ENCODE results near the gene PRKCB.

Gene PRKCB

DNA sequence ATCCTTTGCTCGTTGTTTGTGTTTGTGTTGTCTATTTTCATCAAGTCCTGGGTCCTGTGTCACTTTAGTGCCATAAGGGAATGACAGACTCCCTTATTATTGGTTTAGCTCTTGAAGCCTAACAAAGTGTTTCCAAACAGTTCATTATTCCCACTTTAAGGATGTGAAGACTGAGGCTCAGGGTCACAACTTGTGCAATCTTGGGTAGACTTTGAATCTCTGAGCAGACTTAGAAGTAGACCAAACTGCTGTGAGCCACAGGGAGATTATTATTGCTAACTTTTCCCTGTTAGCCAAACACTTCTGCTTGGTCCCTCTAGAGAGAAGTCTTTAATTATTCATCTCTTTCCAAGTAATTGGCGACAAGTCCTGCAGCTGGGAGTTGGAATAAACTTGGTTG lies 31.8 kb downstream of the PRKCB start:
- no peak for DNase-seq

DNA sequence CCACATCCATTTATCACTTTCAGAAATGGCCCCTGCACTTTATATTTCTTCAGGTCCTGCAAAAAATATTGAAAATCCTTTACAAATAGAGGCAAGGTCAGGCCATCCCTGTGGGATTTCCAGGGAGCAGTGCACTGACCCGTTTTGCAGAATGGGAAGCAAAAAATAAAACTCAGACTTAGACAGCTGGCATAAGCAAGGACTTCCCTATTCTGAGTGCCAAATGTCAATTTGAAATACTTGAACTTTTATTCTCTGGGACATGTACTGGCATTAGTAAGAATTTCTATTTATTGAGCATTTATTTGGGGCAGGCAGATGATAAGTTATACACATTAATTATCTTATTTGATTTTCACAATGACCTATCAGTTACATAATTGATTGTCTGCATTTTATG lies 32.4 kb downstream of the PRKCB start:
- DNase-seq: no peak

DNA sequence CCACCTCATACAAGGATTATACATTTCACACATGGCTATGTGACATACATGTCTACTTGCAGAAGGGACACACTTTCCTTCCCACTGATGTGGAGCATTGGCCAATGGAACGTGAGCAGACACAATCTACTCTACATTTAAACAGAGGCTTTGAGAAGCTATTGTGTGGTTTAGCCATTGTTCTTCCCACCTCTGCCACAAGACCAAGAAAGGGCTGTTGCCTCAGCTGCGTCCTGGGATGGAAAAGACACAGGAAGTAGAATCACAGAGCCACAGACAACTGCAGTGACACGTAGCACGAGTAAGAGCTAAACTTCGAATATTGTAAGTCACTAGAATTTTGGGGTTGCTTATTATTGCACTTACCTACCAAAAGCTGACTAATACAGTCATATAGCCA lies 33.3 kb downstream of the PRKCB start:
- DNase-seq: no peak

DNA sequence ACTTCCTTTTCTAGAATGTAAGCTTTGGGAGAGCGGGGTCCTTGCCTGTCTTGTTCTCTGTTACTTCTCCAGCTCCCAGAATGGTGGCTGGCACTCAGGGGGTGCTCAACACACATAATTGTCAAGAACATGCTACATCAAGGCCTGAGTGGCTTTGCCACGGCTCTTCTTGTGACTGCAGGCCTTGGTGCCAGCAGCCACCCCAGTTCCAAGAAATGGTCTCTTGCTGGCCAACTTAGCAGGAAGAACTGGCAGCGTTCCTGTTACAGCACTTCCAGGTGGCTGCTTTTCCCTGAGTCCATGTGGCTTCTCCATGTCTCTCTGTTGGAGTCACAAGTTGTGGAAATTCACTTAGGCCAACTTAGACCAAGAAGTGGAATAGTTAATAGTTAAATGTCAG lies 36.1 kb downstream of the PRKCB start:
- DNase-seq: no peak

DNA sequence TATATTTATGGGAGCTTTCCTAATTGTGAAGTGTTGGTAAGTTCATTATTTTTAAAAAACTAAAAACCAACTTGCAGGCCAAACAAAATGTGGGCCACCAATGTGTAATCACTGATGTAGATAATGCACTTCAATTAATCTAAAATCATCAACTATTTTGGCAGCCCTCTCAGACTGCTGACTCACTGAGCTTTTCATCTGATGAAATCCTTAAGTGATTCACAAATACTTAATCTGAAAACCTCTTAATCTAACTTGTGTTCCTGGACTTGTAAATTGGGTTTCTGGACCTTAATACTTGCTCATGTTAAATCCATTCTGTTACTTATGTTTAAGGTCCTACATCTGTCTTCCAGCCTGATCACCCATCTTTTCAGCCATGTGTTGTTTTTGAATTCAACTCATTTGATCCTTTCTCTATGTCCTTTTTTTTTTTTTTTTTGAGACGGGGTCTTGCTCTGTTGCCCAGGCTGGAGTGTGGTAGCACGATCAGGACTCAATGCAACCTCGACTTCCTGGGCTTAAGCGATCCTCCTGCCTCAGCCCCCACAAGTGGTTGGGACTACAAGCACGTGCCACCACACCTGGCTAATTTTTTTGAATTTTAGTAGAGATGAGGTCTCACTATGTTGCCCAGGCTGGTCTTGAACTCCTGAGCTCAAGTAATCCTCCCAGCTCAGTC lies 39.0 kb downstream of the PRKCB start:
- no peak for DNase-seq

DNA sequence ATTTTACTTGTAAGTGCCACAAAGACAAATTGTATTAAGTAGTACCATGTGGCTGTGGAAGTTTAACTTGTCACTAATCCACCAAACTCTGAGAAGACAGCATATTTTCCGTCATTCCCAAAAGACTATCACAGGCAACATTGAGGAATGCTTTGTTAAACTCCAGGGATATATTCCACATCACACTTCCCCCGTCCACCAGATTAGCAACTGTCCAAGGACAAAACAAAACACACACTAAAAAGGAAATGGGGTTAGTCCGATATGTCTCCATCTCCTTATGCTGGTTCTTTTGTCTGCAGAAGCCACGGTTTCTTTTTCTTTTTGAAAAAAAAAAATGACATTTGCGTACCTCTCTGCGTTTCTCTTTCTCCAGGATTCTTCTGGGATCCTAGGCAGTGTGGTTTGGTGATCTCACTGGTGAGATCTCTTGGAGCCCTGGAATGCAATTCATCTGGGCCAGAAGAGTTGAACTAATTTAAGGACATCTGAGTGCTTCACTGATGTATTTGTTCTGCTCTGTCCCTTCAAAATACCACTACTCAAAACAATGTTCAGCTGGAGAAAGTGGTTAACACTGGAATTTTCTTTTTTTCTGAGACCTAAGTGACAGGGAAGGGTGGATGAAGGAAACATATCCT lies 40.6 kb downstream of the PRKCB start:
- no peak for DNase-seq

DNA sequence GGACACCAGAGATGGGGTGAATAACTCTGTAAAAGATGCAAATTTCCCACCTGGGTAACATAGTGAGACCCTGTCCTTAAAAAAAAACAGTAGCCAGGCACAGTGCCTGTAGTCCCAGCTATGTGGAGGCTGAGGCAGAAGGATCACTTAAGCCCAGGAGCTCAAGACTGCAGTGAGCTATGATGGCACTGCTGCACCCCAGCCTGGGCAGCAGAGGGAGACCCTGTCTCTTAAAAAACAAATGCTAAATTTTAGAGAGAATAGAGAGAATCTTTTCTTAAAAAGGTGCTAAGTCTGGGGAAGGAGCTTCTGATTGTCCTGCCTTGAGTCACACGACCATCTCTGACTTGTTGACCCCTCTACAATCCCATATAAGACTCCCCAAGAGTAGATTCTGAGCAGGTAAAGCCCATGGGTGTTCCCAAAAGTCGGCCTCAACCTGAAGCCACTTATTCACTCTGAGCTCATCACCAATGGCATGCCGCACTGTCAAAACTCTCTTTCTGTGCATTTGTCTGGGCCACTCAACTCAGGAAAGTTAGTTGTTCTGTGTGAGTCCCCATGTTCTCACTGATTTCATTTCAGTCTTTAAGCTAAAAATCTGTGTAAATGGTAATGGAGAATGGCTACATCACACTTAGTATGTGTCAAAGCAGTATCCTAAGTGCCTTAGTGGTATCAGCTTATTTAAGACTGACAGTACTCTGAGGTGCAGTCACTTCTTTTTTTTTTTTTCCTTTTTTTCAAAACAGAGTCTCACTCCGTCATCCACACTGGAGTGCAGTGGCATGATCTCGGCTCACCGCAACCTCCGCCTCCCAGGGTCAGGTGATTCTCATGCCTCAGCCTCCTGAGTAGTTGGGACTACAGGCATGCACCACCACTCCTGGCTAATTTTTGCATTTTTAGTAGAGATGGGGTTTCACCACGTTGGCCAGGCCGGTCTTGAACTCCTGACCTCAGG lies 41.6 kb downstream of the PRKCB start:
- no peak for DNase-seq

DNA sequence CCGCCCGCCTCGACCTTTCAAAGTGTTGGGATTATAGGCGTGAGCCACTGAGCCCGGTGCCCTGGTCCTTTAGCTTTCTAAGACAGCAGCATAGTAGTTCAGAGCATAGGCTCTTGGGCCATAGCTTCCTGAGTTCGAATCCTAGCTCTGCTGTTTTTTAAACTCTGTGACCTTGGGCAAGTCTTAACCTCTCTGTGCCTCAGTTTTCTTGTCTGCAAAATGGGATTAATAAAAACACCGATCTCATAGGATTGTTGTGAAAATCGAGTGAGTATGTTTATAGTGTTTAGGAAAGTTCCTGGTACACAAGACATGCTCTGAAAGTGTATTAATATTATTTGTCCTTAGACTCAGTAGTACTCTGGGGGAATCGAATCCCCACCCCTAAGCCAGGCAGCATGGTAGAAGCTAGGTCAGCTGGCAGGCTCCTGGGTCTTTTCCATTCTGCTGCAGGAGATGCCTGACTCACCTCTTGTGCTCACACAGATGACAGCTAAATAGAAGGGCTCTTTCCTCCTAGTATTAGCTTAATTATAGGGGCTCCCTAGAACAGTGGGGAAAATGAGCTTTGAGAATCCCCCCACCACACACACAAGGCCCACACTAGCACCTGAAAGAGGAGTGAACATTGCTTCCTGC lies 44.1 kb downstream of the PRKCB start:
- no peak for DNase-seq

DNA sequence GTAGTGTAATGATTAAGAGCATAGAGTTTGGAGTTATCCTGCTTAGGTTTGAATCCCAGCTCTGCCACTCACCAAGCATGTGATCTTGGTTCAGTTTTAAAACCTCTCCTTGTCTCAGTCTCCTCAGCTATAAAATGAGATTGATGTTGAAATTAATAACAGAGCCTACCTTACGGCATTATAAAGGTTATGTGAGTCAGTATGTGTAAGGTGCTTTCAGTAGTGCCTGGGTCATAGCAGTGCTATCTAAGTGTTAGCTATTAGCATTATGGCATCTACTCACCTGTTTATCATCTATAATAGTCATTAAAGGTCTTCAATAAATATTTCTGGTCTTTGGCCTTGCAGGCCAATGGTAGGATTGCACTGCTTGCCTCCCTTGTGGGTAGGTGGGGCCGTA lies 53.4 kb downstream of the PRKCB start:
- no peak for DNase-seq

DNA sequence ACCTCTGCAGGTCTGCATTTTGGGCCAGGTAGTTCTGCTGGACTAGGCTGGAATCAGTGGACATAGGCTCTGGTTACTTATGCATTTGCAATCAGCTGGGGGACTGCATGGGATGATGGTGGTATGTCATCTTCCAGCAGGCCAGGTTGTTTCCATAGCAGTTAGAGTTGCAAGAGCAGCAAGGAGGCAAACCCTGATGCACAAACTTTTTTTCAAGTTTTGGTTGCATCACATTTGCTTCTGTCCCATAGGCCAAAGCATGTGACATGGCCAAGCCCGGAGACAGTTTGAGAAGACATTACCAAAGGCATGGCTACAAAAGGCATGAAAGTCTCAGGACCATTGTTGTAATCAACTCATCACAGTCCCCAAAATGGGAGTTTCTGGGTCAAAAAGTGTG lies 58.2 kb downstream of the PRKCB start:
- DNase-seq: no peak

DNA sequence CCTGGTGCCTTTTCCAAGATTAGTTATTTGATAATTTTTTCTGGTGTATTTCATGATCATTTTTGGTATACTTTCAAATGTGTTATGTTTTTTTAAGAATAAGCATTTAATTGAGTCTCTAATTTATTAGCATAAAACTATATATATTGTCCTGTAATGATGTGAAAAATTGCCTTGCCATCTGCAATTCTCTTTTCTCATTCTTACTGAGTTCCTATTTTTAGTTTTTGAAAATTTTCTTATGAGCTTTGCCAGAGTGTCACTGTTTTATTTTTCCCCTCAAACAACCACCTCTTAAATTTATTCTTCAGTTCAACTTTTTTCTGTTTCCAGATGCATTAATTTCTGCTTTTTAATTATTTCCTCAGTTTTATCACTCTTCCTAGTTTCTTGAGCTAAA lies 59.3 kb downstream of the PRKCB start:
- DNase-seq: no peak

DNA sequence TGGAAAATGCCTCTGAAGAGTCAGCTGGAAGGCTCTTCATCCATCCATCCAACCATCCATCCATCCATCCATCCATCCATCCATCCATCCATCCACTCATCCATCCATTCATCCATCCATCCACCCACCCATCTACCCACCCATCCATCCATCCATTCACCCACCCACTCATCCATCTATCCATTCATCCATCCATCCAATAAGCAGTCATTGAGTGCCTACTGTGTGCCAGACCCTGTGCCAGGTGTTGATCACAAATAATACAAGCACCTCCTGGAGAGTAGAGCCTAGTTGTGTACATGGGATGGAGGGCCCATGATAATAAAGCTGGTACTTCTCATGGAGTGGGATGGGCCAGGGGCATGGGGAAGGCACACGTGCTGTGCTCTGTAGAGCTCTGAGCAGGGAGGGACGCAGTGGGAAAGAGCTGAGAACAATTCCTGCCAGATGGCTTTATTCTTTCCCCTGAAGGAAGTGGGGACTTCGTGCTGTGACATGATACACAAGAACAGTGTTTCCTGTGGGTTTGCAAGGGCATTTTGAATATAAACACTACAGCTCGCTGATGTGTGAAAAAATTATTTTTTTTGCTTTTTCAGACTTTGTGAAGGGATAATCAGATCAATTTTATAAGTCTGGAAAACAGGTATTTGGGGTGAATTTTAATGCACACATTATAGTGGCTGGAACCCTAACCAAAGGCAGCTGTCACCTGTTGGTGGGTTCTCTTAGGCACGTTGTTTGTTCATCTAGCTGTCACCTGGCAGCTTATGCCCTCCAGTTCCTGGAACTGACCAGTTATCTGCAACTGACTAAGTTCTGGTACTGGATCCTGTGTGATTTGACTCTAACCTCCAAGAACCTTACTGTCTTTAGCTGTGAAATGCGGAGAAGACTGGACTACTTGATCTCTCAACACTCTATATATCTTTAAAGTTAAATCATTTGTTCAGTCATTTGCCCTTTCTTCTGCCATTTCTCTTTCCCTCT lies 61.3 kb downstream of the PRKCB start:
- no peak for DNase-seq

DNA sequence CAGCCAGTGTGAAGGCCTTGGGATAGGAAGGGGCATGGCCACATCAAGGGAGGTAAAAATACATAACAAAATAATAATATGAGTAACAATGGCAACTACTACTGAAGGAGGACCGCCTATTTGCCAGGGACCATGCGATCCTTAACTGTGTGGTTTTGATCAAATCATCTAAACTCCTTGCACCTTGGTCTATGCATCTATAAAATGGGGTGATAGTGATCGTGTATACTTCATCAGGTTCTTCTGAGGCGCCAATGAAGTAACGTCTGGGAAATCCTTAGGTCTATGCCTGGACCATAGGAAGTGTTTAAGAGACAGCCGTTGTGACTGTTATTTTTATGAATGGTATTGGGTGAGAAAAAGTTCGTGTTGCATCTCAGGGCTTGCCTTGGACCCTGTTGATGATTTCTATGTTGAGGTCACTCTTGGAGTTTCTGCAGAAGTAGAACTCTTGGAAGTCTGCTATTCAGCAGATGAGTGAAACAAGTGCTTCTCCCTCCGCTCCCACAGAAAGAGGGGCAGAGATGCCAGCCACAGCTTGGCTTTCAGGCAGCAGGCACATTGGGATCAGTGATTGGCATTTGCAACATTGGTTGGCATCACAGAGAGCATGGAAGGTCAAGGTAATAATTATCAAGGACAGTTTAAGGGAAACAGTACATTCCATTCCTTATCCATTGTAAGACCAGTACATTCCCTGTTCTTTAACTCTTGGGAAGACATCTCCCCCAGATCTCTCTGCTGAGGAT lies 63.1 kb downstream of the PRKCB start:
- DNase-seq: no peak

DNA sequence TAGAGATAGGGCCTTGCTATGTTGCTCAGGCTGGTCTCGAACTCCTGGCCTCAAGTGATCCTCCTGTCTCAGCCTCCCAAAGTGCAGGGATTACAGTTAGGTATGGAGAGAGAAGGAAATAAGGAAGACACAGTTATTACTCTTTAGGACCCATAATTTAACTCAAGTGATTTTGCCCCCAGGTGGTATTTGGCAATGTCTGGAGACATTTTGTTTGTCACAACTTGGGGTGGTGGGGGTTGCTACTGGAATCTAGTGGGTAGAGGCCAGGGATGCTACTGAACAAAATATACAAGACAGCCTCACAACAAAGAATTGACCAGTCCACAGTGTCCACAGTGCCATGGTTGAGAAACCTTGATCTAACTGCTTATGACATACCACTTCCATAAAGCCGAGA lies 64.1 kb downstream of the PRKCB start:
- DNase-seq: no peak

DNA sequence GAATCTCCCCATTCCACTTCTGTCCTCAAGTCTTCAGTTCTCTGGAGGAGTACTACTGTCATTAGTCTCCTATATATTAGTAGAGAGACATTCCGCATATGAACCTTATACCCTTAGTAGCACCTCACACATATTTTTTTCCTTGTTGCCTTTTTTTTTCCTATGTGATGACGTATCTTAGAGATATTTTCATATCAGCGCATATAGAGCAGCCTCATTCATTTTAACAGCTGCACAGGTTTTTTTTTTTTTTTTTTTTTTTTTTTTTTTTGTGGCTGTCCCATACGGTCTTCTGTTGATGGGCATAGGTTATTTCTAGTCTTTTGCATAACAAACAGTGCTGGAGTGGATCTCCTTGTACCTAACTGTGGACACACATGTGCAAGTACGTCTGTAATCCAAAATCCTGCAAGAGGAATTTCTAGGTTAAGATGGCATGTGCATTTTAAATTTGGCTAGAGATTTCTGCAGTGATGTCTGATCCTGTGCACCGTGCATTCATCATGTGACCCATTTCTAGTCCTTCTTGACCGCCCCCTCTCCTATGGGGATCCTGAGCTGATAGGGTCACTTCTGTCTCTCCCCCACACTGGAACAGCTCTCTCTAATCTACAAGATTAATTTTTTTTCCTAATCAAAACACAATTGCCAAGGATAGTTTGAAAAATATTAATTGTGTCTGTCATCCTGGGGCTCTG lies 64.8 kb downstream of the PRKCB start:
- no peak for DNase-seq

DNA sequence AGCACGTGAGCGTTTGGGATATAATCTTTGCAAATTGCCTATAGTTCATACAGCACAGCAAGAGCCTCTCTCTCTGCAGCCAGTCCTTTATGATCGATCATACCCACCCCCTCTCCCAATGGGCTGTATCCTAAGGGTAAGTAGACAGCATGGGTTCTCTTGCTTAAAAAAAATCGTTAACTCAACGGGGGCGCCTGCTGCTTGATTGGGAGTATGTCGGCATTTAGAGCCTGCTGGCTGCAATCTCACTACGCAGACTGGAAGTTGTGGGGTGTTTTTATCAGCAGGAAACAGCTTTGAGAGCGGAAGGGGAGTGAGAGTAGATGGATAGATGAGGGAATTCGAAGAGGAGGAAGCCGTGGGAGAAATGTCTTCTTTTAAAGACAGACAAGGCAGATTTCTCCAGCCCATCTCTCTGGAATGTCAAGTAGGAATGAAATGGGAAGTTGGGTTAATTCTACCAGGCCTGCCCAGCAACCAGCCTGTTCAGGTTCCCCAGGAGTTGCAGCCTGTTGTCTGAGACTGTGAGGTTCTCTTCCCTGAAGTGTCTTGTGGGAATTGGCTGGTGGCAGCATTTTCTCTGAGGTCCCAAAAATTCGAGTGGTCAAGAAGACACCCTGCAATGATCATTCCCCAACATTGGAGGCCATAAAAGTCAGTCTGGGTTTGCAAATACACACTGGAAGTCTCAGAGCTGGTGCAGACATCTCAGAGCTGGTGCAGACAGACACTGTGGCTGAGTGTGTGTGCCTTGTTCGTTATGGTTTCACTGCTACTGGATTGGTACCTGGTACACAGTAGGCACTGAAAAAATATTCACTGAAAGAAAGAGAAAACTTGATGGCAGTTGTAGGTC lies 65.6 kb downstream of the PRKCB start:
- no peak for DNase-seq

DNA sequence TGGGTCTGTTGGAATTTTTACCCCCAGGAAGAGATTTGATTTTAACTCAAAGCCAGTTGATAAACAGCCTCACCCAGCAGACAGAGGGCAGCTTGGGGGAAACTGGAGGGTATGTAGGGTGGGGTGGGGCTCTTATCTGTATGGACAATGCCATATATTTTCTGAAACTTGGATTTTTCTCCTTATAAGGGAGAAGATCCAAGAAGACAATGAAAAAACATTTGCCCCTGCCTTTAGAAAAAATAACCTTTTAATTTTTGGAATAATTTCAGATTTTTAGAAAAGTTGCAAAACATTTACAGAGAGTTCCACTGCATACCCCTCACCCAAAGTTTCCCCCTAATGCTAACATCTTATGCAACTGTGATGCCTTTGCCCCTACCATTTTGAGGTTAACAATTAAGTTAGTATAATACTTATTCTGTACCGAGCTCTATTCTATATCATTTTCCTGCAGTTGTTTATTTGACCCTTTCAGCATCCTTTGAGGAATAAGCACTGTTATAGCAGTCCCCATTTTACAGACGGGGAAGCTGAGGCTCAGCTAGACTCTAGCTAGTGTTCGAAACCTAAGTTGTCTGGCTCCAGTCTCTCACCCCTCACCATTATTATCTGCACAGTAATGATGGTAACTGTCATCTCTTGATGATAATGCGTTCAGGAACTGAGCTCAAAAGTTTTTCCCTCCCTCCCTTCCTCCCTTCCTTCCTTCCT lies 66.4 kb downstream of the PRKCB start:
- DNase-seq: no peak

DNA sequence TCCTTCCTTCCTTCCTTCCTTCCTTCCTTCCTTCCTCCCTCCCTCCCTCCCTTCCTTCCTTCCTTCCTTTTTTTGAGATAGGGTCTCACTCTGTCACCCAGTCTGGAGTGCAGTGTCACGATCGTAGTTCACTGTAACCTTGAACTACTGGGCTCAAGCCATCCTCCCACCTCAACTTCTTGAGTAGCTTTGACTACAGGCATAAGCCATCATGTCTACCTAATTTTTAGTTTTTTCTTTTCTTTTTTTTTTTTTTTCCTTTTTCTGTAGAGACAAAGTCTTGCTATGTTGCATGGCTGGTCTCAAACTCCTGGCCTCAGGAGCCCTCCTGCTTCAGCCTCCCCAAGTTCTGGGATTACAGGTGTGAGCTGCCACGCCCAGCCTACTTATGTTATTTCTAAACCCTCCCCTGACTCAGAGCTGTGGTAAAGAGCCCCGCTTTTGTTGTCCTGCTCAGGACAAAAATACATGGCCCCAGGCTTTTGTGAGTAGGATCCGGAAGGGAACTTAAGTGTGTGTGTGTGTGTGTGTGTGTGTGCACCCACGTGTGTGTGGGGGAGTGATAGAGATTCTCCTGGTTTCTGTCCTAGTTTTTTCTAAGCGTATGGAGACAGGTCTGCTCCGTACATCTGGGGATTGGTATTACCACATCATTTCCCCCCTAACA lies 67.1 kb downstream of the PRKCB start:
- DNase-seq: no peak
